ENCODE results near the gene FPGS.

The FPGS gene

GRCh38 chr9:127862075-127863011 is 59.7 kb downstream of the FPGS start:
- TF ChIP-seq CTCF (IDR thresholded peaks at IDR 0.05): no peak

- no peak for TF ChIP-seq CTCF (IDR thresholded peaks at IDR 0.05)
Observed at GRCh38 chr9:127863191-127863621, 60.5 kb downstream of the FPGS start.

All from LNCAP (cell line).